ENCODE measurements around the gene PIGL.

PIGL gene

GRCh38 chr17:16313139-16314090 lies 96.4 kb downstream of the PIGL start:
- no peak for DNase-seq

DNA sequence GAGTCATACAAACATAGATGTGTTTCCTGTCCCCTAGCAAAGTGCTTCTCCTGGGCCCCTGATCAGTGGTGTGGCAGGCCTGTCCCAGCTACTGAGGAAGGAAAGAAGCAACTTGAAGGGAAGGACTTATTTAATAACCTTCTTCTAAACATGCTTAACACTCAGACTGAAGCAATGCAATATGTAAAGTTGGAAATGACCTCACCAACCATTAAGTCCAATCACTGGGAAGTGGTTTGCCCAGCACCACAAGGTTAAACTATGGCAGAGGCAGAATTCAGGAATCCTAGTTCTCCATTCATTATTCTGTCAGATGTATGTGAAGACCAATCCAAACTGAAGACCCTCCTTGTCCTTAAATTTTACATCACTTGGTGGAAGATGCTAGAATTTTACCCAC lies 97.2 kb downstream of the PIGL start:
- DNase-seq = no peak

- no peak for DNase-seq
Measured at GRCh38 chr17:16314859-16315258, 97.8 kb downstream of the PIGL start.

- DNase-seq = no peak
Measured at GRCh38 chr17:16319969-16320368, 103.0 kb downstream of the PIGL start.

- no peak for DNase-seq
Measured at GRCh38 chr17:16322636-16323035, 105.6 kb downstream of the PIGL start.

GRCh38 chr17:16325964-16326363 lies 109.0 kb downstream of the PIGL start:
- DNase-seq = no peak

GRCh38 chr17:16327018-16327417 lies 110.0 kb downstream of the PIGL start:
- no peak for DNase-seq

DNA sequence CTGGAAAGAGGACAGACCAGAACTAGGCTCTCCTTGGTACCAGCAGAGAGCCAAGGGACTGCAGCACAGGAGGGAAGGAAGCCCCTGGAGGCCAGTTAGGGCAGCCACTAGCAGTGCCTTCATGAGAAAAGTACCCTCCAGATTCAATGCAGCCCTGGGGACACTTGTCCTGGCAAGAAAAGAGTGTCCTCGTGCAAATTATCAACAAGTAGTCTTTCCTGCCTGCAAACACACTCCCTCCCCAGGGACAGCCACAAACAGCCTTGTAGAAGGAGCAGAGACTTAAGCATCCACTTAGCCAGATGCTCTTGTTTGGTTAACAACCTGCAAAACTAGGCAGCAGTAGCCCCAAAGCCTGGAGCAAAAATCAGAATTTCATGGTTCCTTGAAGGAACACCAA lies 112.0 kb downstream of the PIGL start:
- DNase-seq = no peak

DNA sequence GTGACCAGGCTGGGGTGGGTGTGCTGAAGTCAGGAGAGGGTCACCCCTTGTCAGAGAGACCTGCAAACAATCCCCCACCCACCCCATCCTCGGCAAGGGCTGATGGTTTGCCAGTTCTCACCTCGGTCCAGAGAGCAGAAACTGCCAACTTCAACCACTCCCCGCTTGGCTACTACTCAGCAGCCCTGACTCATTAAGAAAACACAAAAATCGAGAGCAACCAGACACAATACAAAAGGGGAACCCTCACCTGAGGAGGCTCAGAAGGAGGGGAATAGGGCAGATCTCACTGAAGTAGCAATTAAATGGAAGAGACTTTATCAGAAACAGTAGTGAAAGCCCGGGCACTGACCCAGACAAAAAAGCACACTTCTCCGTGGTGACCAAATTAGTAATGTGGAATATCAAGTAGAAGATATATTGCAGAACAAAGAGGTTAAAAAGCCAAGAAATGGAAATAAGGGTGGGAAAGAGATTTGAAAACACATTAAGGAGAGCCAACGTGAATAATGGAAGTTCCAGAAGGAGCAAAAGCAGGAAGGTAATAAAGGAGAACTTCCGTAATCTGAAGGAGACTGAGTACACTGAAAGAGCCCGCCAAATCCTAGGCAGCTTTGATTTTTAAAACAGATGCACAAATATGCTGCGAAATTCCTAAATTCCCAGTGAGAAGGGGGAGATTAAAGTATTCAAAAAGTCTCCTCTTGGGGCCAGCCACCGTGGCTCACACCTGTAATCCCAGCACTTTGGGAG lies 112.7 kb downstream of the PIGL start:
- DNase-seq = no peak

GRCh38 chr17:16338391-16338790 lies 121.4 kb downstream of the PIGL start:
- DNase-seq = no peak

- no peak for DNase-seq
Measured at GRCh38 chr17:16339402-16339801, 122.4 kb downstream of the PIGL start.

DNA sequence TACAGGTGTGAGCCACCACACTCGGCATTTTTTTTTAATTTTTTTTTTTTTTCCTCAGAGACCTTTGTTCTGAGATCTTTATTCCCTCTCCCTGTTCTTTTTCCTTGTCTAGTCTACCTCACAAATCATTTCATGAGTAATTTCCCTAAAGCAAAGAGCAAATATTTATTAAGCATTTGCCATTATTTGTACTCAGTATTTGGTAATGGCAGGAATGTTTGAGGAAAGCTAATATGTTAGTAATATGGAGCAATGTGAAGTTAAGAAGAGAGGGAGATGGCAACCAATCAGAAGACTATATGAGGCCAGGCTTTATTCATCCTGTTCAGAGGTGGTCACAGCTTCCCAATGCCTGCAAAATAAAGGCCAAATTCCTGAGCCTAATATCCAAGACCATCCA lies 122.9 kb downstream of the PIGL start:
- no peak for DNase-seq

DNA sequence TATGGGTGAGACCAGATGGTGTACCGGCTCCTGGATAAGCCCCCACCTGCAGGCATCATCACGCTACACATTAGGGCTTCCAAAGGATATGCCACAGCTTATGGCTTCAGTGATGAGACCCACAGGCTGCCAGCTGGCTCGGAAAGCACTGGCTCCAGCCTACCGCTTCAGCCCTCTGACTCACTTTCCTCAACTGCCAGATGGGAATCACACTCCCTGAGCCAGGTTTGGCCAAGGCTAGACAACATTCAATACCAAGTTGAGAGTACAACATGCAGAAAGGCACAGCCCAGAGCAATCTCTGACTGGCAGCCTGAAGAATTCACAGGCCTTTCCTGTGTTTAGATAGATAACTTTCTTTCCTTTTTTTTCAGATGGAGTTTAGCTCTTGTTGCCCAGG lies 126.0 kb downstream of the PIGL start:
- no peak for DNase-seq

DNA sequence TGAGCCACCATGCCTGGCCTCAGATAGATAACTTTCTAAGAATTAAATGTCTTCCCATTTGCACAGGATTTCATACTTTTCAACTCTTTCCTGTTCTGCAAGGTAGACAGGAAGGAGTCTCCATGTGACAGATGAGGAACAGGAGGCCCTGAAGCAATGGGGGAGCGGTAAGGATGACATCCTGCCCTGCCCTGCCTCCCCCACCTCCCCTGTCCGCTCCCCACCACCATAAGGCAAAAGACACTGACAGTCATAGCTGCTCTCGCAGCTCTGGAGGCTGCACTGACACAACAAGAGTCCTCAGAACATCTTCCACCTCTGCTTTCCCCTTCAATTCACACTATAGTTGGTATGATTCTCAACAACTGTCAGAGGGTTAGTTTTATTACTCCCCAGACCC lies 126.6 kb downstream of the PIGL start:
- no peak for DNase-seq

- DNase-seq = no peak
Measured at GRCh38 chr17:16345565-16345964, 128.6 kb downstream of the PIGL start.

GRCh38 chr17:16346721-16347271 lies 129.8 kb downstream of the PIGL start:
- DNase-seq = no peak

- DNase-seq = no peak
Measured at GRCh38 chr17:16348586-16348985, 131.6 kb downstream of the PIGL start.

GRCh38 chr17:16349431-16349830 lies 132.4 kb downstream of the PIGL start:
- no peak for DNase-seq

- no peak for DNase-seq
Measured at GRCh38 chr17:16351831-16352230, 134.8 kb downstream of the PIGL start.

GRCh38 chr17:16352303-16352666 lies 135.3 kb downstream of the PIGL start:
- peak in 2 of 5 donors; percentile 5 to 27 for DNase-seq

DNA sequence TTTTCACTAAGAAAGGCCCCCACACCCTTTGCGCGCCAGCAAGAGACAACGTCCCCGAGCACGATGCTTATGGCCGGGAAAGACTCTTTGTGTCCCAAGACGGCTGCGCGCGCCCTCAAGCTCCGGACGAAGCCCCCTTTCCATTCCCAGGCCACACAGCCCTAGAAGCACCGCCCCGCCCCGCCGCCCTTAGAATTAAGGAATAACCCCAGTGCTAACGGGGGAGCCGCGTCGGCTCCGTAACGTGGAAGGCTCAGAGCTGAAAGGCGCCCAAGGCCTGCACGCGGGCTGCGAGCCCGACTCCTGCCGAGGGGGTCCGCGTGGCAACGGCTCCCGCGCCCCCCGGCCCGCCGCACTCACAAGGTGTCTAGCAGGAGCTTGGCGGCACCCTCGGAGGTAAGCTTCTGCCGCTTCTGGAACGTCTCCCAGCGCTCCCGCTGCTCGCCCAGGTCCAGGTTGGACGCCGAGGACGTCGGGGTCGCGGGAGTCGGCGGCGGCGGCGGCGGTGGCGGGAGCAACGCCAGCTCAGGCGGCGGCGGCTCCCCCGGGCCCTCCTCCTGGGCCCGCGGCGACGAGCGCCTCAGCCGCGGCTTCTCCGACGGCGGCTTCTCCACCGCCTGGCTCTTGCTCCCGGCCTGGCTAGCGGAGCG lies 135.8 kb downstream of the PIGL start:
- peak; percentile 8 to 25 (median 17) for DNase-seq

GRCh38 chr17:16353317-16354174 lies 136.5 kb downstream of the PIGL start, which contains the start of gene CENPV:
Gene CENPV (minus strand): TSS chr17:16353469. CDS start chr17:16353436, 33 bp downstream.
- peak; percentile 40 to 73 (median 50) for DNase-seq
